HepG2 (cell line): ENCODE measurements around the gene ZNF318. TPM values are rescaled to one million over a fixed set of nuclear protein-coding genes. Genes with fewer than 3 reads are reported as not detected.
"Not testable (repeated sequence)": the region's sequence is repeated elsewhere in the genome, so short reads cannot be mapped to it uniquely, and the experiment has no call there.

Source experiments
- ATAC-seq: fragments of 200-7000 bp; cut with Tn5 transposase; 3 replicates; pipeline ENCODE4 v1.9.1; 2020; ENCODE audit warnings: mild to moderate bottlenecking, moderate library complexity
- BruUV-seq: library from RNA; stranded (reverse); fragments of 400-500 nt; replicated peaks from 2 replicates; lab custom pipeline; 2021; lab: Mats Ljungman, UMichigan
- CTCF ChIA-PET: fragments of 300-600 bp; formaldehyde crosslinking; extraction: SDS; loops from one replicate; lab custom pipeline; 2021; ENCODE audit warnings: low total read pairs, inconsistent platforms, low intra/inter-chr PET ratio; lab: Yijun Ruan, JAX
- POLR2A ChIA-PET: fragments of 350-600 bp; sonication (Branson Sonifier 250); formaldehyde crosslinking; loops from one replicate; lab custom pipeline; 2020; ENCODE audit warnings: antibody characterized with exemption, inconsistent platforms; lab: Yijun Ruan, JAX
- DNase-seq: peaks from one replicate; pipeline ENCODE4 v3.0.0-alpha.2; 2015; ENCODE audit warnings: low spot score
- FAIRE-seq: peaks from 3 replicates; lab custom pipeline; 2011; peaks lifted over from hg19 to GRCh38; lab: Jason Lieb, UNC
- H2AFZ ChIP-seq: one replicate; pipeline ENCODE4 v1.6.1; 2011; ENCODE audit warnings: low read length, inconsistent platforms
- H3K27ac ChIP-seq: fragments of 300-600 bp; 3 replicates; pipeline ENCODE4 v1.8.0; 2011; ENCODE audit warnings: mixed run types, mild to moderate bottlenecking, mixed read lengths, low read length, inconsistent platforms; ENCODE audit not compliant: insufficient read depth; ENCODE audit errors: extremely low read length
- H3K27me3 ChIP-seq, 2 experiments: fragments of 200-600 bp in 1 of 2; 2 replicates in 1 of 2; 3 replicates in 1 of 2; pipeline versions ENCODE4 v1.6.0 to v1.8.0; 2011; ENCODE audit warnings: low read length in 2 of 2, mild to moderate bottlenecking in 2 of 2, moderate library complexity in 2 of 2, inconsistent platforms in 1 of 2; ENCODE audit not compliant: insufficient read depth in 2 of 2, control insufficient read depth in 1 of 2
- H3K36me3 ChIP-seq, 2 experiments: fragments of 200-600 bp in 1 of 2; replicated peaks in 1 of 2; 2 replicates in 1 of 2; 3 replicates in 1 of 2; pipeline versions ENCODE4 v1.5.1 to v1.8.0; 2011; ENCODE audit warnings: low read length in 2 of 2, inconsistent platforms in 1 of 2; ENCODE audit not compliant: insufficient read depth in 2 of 2, control insufficient read depth in 1 of 2
- H3K4me1 ChIP-seq: 2 replicates; pipeline ENCODE4 v1.5.1; 2012; ENCODE audit warnings: low read length, inconsistent platforms; ENCODE audit not compliant: insufficient read depth
- H3K4me2 ChIP-seq: 2 replicates; pipeline ENCODE4 v1.6.0; 2011; ENCODE audit warnings: low read depth, low read length, inconsistent platforms
- H3K4me3 ChIP-seq, 3 experiments: fragments of 200-600 bp in 1 of 3; sonication (generic), shearing (Covaris generic) in 1 of 3; replicated peaks in 1 of 3; 2 replicates each; pipeline ENCODE4 v1.5.1; 2011 to 2016; ENCODE audit warnings: low read length in 3 of 3, inconsistent platforms in 2 of 3, low read depth in 2 of 3, mild to moderate bottlenecking in 2 of 3, control low read depth in 1 of 3, mixed read lengths in 1 of 3; ENCODE audit not compliant: insufficient read depth in 1 of 3
- H3K79me2 ChIP-seq: one replicate; pipeline ENCODE4 v1.6.1; 2011; ENCODE audit warnings: low read length, inconsistent platforms; ENCODE audit not compliant: insufficient read depth
- H3K9ac ChIP-seq: 2 replicates; pipeline ENCODE4 v1.6.0; 2011; ENCODE audit warnings: mild to moderate bottlenecking, low read depth, low read length, inconsistent platforms; ENCODE audit not compliant: insufficient read depth
- H3K9me3 ChIP-seq: 2 replicates; pipeline ENCODE4 v1.5.1; 2012; ENCODE audit warnings: mild to moderate bottlenecking, low read length
- H4K20me1 ChIP-seq: 2 replicates; pipeline ENCODE4 v1.6.0; 2011; ENCODE audit warnings: inconsistent platforms, mild to moderate bottlenecking, low read length, moderate library complexity; ENCODE audit not compliant: insufficient read depth
- DR1 ChIP-seq: sonication (generic); formaldehyde crosslinking; IDR thresholded peaks from 2 replicates; pipeline ENCODE4 v1.8.0; 2021; ENCODE audit warnings: mild to moderate bottlenecking, missing genetic modification reagents, inconsistent platforms
- E2F5 ChIP-seq: sonication (generic); formaldehyde crosslinking; conservative IDR thresholded peaks from 2 replicates; pipeline ENCODE4 v1.4.0; 2020; ENCODE audit warnings: missing genetic modification reagents
- GMEB1 ChIP-seq: sonication (generic); formaldehyde crosslinking; IDR thresholded peaks from 2 replicates; pipeline ENCODE4 v1.5.1; 2020; ENCODE audit warnings: missing genetic modification reagents, mild to moderate bottlenecking, borderline replicate concordance
- KDM1A ChIP-seq: IDR thresholded peaks from 2 replicates; pipeline ENCODE4 v1.6.1; 2016; ENCODE audit warnings: missing compliant biosample characterization
- KLF15 ChIP-seq: sonication (generic); formaldehyde crosslinking; IDR thresholded peaks from 2 replicates; pipeline ENCODE4 v1.8.1; 2023; ENCODE audit warnings: borderline replicate concordance, mild to moderate bottlenecking, inconsistent platforms, missing genetic modification reagents, mixed read lengths
- NR2F1 ChIP-seq, 2 experiments: fragments of 450-650 bp in 1 of 2; formaldehyde crosslinking in 1 of 2; IDR thresholded peaks; 2 replicates each; pipeline versions ENCODE4 v1.5.0 to v1.6.1; 2016 to 2020; ENCODE audit warnings: mild to moderate bottlenecking in 1 of 2, missing compliant biosample characterization in 1 of 2, missing genetic modification reagents in 1 of 2, moderate library complexity in 1 of 2
- TBP ChIP-seq: sonication (generic); formaldehyde crosslinking; IDR thresholded peaks from 2 replicates; pipeline ENCODE4 v1.5.0; 2020; ENCODE audit warnings: missing genetic modification reagents
- ZKSCAN8 ChIP-seq: IDR thresholded peaks from 2 replicates; pipeline ENCODE4 v1.6.1; 2016; ENCODE audit warnings: borderline replicate concordance, missing genetic modification reagents, missing compliant biosample characterization
- ZNF232 ChIP-seq: sonication (generic); formaldehyde crosslinking; IDR thresholded peaks from 2 replicates; pipeline ENCODE4 v1.4.0; 2020; ENCODE audit warnings: missing genetic modification reagents, borderline replicate concordance
- ZNF251 ChIP-seq: sonication (generic); formaldehyde crosslinking; IDR thresholded peaks from 2 replicates; pipeline ENCODE4 v1.9.0; 2021; ENCODE audit warnings: mild to moderate bottlenecking, missing genetic modification reagents
- ZNF550 ChIP-seq: sonication (generic); formaldehyde crosslinking; IDR thresholded peaks from 2 replicates; pipeline ENCODE4 v1.4.0; 2020; ENCODE audit warnings: mild to moderate bottlenecking, missing genetic modification reagents, borderline replicate concordance
- ZNF563 ChIP-seq: sonication (generic); formaldehyde crosslinking; IDR thresholded peaks from 2 replicates; pipeline ENCODE4 v1.8.0; 2022; ENCODE audit warnings: mild to moderate bottlenecking, moderate library complexity, missing genetic modification reagents
- ZNF570 ChIP-seq: sonication (generic); formaldehyde crosslinking; IDR thresholded peaks from 2 replicates; pipeline ENCODE4 v1.4.0; 2020; ENCODE audit warnings: mild to moderate bottlenecking, missing genetic modification reagents, borderline replicate concordance
- ZNF598 ChIP-seq: sonication (generic); formaldehyde crosslinking; IDR thresholded peaks from 2 replicates; pipeline ENCODE4 v1.5.1; 2020; ENCODE audit warnings: mild to moderate bottlenecking, missing genetic modification reagents, borderline replicate concordance
- ZNF619 ChIP-seq: sonication (generic); formaldehyde crosslinking; IDR thresholded peaks from 2 replicates; pipeline ENCODE4 v1.4.0; 2020; ENCODE audit warnings: mild to moderate bottlenecking, missing genetic modification reagents
- ZSCAN25 ChIP-seq: sonication (generic); formaldehyde crosslinking; IDR thresholded peaks from 2 replicates; pipeline ENCODE4 v1.8.0; 2022; ENCODE audit warnings: mild to moderate bottlenecking, missing genetic modification reagents
- WGBS: methylation state at CpG from one replicate; pipeline ENCODE4 v1.1.6; 2017; ENCODE audit warnings: low lambda C conversion rate; 5-methylcytosine and 5-hydroxymethylcytosine counted together
- in situ Hi-C: cut with HindIII; loops from 2 replicates; pipeline ENCODE4 v1.10.0; 2017; ENCODE audit warnings: low pct_unique_long_range_greater_than_20kb; ENCODE audit not compliant: extremely low pct_ligation_motif_present
- intact Hi-C: fragments of 100-400 bp; cut with micrococcal nuclease; formaldehyde crosslinking; loops from one replicate; pipeline ENCODE4 v1.10.0; 2022; ENCODE audit not compliant: unreplicated experiment
- polyA plus RNA-seq, 8 experiments: library from polyadenylated mRNA; depleted of rRNA in 3 of 8; stranded (reverse) in 7 of 8; unstranded in 1 of 8; fragments of >200 nt; fragmentation: Illumina TruSeq in 4 of 8; extraction: Trizol in 4 of 8; gene quantifications; 2 replicates each; pipeline versions ENCODE4 v1.2.1 to v1.2.3, GENCODE V29; 2011 to 2016; ENCODE audit warnings: low read depth in 4 of 8, missing spikeins in 1 of 8, mixed read lengths in 1 of 8; ENCODE audit not compliant: insufficient read depth in 1 of 8
- total RNA-seq, 5 experiments: library from RNA; depleted of rRNA; stranded (reverse); fragments of >200 nt; fragmentation: Illumina TruSeq; extraction: Trizol; gene quantifications; 2 replicates each; pipeline ENCODE4 v1.2.3, GENCODE V29; 2016; ENCODE audit warnings: low read depth in 1 of 5

ZNF318 gene
- total and polyA plus RNA-seq, 2 of the 13 experiments (the other 11 are each of a cell fraction or from before 2014, with no cell fraction given) = 13.0 to 14.5 TPM

GRCh38 chr6:43383021-43383667, 13.7 kb upstream of the ZNF318 start:
- TF ChIP-seq GMEB1 (CRISPR knock-in tag) (no peak), KLF15 (CRISPR knock-in tag) (no peak), ZNF598 (CRISPR knock-in tag) (no peak), ZNF563 (CRISPR knock-in tag) (no peak), DR1 (CRISPR knock-in tag) (no peak), ZSCAN25 (no peak), ZKSCAN8 (CRISPR knock-in tag) (no peak), ZNF550 (CRISPR knock-in tag) (no peak), TBP (CRISPR knock-in tag) (no peak), ZNF251 (CRISPR knock-in tag) (no peak), E2F5 (no peak), NR2F1 (CRISPR knock-in tag; IDR thresholded peaks at IDR 0.05) (no peak), ZNF619 (CRISPR knock-in tag) (no peak), KDM1A (CRISPR knock-in tag) (no peak), ZNF232 (CRISPR knock-in tag) (no peak), ZNF570 (CRISPR knock-in tag) (no peak)
- Histone ChIP-seq H4K20me1 (no peaks in the 10 kb centered on the region), H3K4me2 (no peak overlapping the region), H3K79me2 (no peaks in the 10 kb centered on the region), H3K27ac (no peak overlapping the region), H2AFZ (no peak overlapping the region), H3K36me3 (no peaks in the 10 kb centered on the region), H3K4me3 (no peak overlapping the region), H3K9ac (no peak overlapping the region), H3K4me1 (peaks cover 6% of the 10 kb centered on the region), H3K9me3 (no peaks in the 10 kb centered on the region), H3K27me3 (peaks cover 0 to 20% of the 10 kb centered on the region in 2 experiments; a peak in 3 of 5 replicates)
- BruUV-seq = no TSS peak
- CTCF ChIA-PET = no interaction called here
- 44% methylated on average over 6 of the region's 6 CpGs for WGBS
- no peak for ATAC-seq
- FAIRE-seq = no peak
- in situ Hi-C loops (no loop called here), intact Hi-C loops (no loop called here)
- POLR2A ChIA-PET = no interaction called here
- no peak for DNase-seq

GRCh38 chr6:43380858-43381257, 11.4 kb upstream of the ZNF318 start:
- CTCF ChIA-PET, BruUV-seq, POLR2A ChIA-PET, H3K9ac ChIP-seq, H3K4me3 ChIP-seq, H2AFZ ChIP-seq, H3K9me3 ChIP-seq, ATAC-seq, H3K4me2 ChIP-seq, FAIRE-seq, DNase-seq, intact Hi-C loops, H3K27ac ChIP-seq, H3K79me2 ChIP-seq, in situ Hi-C loops, H3K36me3 ChIP-seq, H4K20me1 ChIP-seq: not testable (repeated sequence)
- Histone ChIP-seq H3K4me1 (peaks cover 23% of the 10 kb centered on the region), H3K27me3 (peaks cover 0 to 20% of the 10 kb centered on the region in 2 experiments; a peak in 3 of 5 replicates)
- WGBS = 24% methylated on average over 9 of the region's 9 CpGs
